Measurements from ENCODE around the gene RTN4R.
A peak's percentile ranks its signal among the peaks of the same experiment; 100 is the strongest.
"Not testable (repeated sequence)": the region's sequence is repeated elsewhere in the genome, so short reads cannot be mapped to it uniquely, and the experiment has no call there.

The RTN4R gene

GRCh38 chr22:20267441-20268278 lies 458 bp downstream of the RTN4R start:
- TF ChIP-seq Cebpa-rat (IDR thresholded peaks at IDR 0.05): no peak
- no peaks in the 10 kb centered on the region; a peak in 1 of 22 replicates for H3K27me3 ChIP-seq
- peak overlapping the region; percentile 68 to 85 (median 77) for H3K4me3 ChIP-seq
- H3K9ac ChIP-seq: peak overlapping the region; percentile 66 to 88 (median 77)
- no peaks in the 10 kb centered on the region for H3K9me3 ChIP-seq (replicated peaks in 1 of 11)
- H3K36me3 ChIP-seq: no peaks in the 10 kb centered on the region; a peak in 1 of 22 replicates
- peaks cover 0 to 51% (median 27%) of the 10 kb centered on the region in 11 experiments; a peak in 14 of 22 replicates for H4K20me1 ChIP-seq
- H3K27ac ChIP-seq: peak overlapping the region in 8 of 11 experiments; percentile 43 to 75 (median 68); a peak in 15 of 22 replicates
- H3K4me2 ChIP-seq: peak overlapping the region; percentile 92 to 100 (median 98)
- peaks cover 42 to 92% (median 88%) of the 10 kb centered on the region in 10 experiments for H3K4me1 ChIP-seq

GRCh38 chr22:20266667-20267440 lies 1.3 kb downstream of the RTN4R start:
- not testable (repeated sequence) for H3K27ac ChIP-seq; H3K9me3 ChIP-seq (replicated peaks in 1 of 11); H3K36me3 ChIP-seq; H3K27me3 ChIP-seq
- peak in 2 of 11 experiments; percentile 36 to 37; a peak in 1 of 22 replicates for TF ChIP-seq Cebpa-rat (IDR thresholded peaks at IDR 0.05)
- peaks cover 34 to 92% (median 88%) of the 10 kb centered on the region in 10 experiments for H3K4me1 ChIP-seq
- peak overlapping the region; percentile 68 to 85 (median 77) for H3K4me3 ChIP-seq
- H4K20me1 ChIP-seq: peaks cover 0 to 59% (median 29%) of the 10 kb centered on the region in 11 experiments; a peak in 14 of 22 replicates
- peak overlapping the region in 9 of 11 experiments; percentile 67 to 88 (median 79); a peak in 12 of 22 replicates for H3K9ac ChIP-seq
- H3K4me2 ChIP-seq: peak overlapping the region; percentile 92 to 100 (median 98)

GRCh38 chr22:20265772-20266666 lies 2.1 kb downstream of the RTN4R start:
- not testable (repeated sequence) for H3K27ac ChIP-seq

GRCh38 chr22:20264614-20265452 lies 3.3 kb downstream of the RTN4R start:
- peak overlapping the region in 9 of 11 experiments; percentile 43 to 99 (median 88); a peak in 19 of 22 replicates for H3K4me2 ChIP-seq

More at GRCh38 chr22:20265772-20266666, 2.1 kb downstream of the RTN4R start:
- H4K20me1 ChIP-seq: peaks cover 0 to 68% (median 29%) of the 10 kb centered on the region in 11 experiments; a peak in 14 of 22 replicates
- H3K4me1 ChIP-seq: peaks cover 26 to 92% (median 88%) of the 10 kb centered on the region in 10 experiments
- not testable (repeated sequence) for H3K36me3 ChIP-seq; H3K27me3 ChIP-seq; H3K9me3 ChIP-seq (replicated peaks in 1 of 11)
- peak overlapping the region in 1 of 11 experiments; percentile 88; a peak in 2 of 22 replicates for H3K9ac ChIP-seq
- H3K4me3 ChIP-seq: peak overlapping the region in 2 of 10 experiments; percentile 77 to 85; a peak in 3 of 20 replicates
- peak overlapping the region; percentile 92 to 100 (median 98); a peak in 16 of 22 replicates for H3K4me2 ChIP-seq

GRCh38 chr22:20263404-20264281 lies 4.5 kb downstream of the RTN4R start:
- H3K4me2 ChIP-seq: peak overlapping the region in 9 of 11 experiments; percentile 43 to 99 (median 88); a peak in 18 of 22 replicates
- H4K20me1 ChIP-seq: peaks cover 0 to 91% (median 29%) of the 10 kb centered on the region in 11 experiments; a peak in 15 of 22 replicates
- not testable (repeated sequence) for H3K27me3 ChIP-seq; H3K9me3 ChIP-seq (replicated peaks in 1 of 11); H3K36me3 ChIP-seq
- H3K27ac ChIP-seq: peak overlapping the region in 1 of 11 experiments; percentile 35; a peak in 1 of 22 replicates
- H3K4me3 ChIP-seq: peak overlapping the region in 2 of 10 experiments; percentile 24 to 40; a peak in 1 of 20 replicates
- H3K9ac ChIP-seq: peak overlapping the region in 3 of 11 experiments; percentile 58 to 66 (median 62); a peak in 5 of 22 replicates
- peaks cover 13 to 93% (median 83%) of the 10 kb centered on the region in 10 experiments for H3K4me1 ChIP-seq

More at GRCh38 chr22:20264614-20265452, 3.3 kb downstream of the RTN4R start:
- no peaks in the 10 kb centered on the region; a peak in 1 of 22 replicates for H3K36me3 ChIP-seq
- H3K9me3 ChIP-seq (replicated peaks in 1 of 11): no peaks in the 10 kb centered on the region
- TF ChIP-seq Cebpa-rat (IDR thresholded peaks at IDR 0.05): no peak
- H3K4me1 ChIP-seq: peaks cover 17 to 94% (median 89%) of the 10 kb centered on the region in 10 experiments
- H3K9ac ChIP-seq: peak overlapping the region in 6 of 11 experiments; percentile 12 to 66 (median 52); a peak in 9 of 22 replicates
- peak overlapping the region in 2 of 10 experiments; percentile 24 to 40; a peak in 1 of 20 replicates for H3K4me3 ChIP-seq
- H3K27ac ChIP-seq: 0 out of 22 replicates have a peak overlapping the region, but pooled peaks of 1 of the 11 experiments have one; percentile 5
- H3K27me3 ChIP-seq: no peaks in the 10 kb centered on the region; a peak in 1 of 22 replicates
- peaks cover 0 to 80% (median 29%) of the 10 kb centered on the region in 11 experiments; a peak in 15 of 22 replicates for H4K20me1 ChIP-seq

- Histone ChIP-seq H3K27ac (no peak overlapping the region; a peak in 2 of 22 replicates), H4K20me1 (peaks cover 0 to 98% (median 29%) of the 10 kb centered on the region in 11 experiments; a peak in 15 of 22 replicates), H3K36me3 (peaks cover 0 to 8% (median 0%) of the 10 kb centered on the region in 11 experiments; a peak in 3 of 22 replicates), H3K9me3 (replicated peaks in 1 of 11) (no peaks in the 10 kb centered on the region), H3K4me2 (peak overlapping the region in 8 of 11 experiments; percentile 69 to 99 (median 90); a peak in 16 of 22 replicates), H3K4me3 (no peak overlapping the region), H3K4me1 (peaks cover 9 to 98% (median 79%) of the 10 kb centered on the region in 10 experiments; a peak in 18 of 20 replicates), H3K27me3 (no peaks in the 10 kb centered on the region; a peak in 1 of 22 replicates), H3K9ac (peak overlapping the region in 3 of 11 experiments; percentile 29 to 42 (median 38); a peak in 2 of 22 replicates)
- no peak for TF ChIP-seq Cebpa-rat (IDR thresholded peaks at IDR 0.05)
These were observed 5.5 kb downstream of the RTN4R start for GRCh38 chr22:20262582-20263147.

Measured in BLaER1 treated with 17β-estradiol and CSF1 and Interleukin-3, amounts not matched to agents 10 nM and 100 nM (cell line).